Glomerular endothelial cell (primary cell): ENCODE data around the gene CACNA2D3. TPM values are rescaled to one million over a fixed set of nuclear protein-coding genes. Genes with fewer than 3 reads are reported as not detected.
"Not testable (repeated sequence)": the region's sequence is repeated elsewhere in the genome, so short reads cannot be mapped to it uniquely, and the experiment has no call there.

Experiments used
- DNase-seq: peaks from one replicate; pipeline ENCODE4 v3.0.0-alpha.2; 2011; ENCODE audit warnings: low read depth, low spot score; ENCODE audit errors: extremely low read depth
- total RNA-seq: library from RNA; depleted of rRNA; stranded (reverse); fragments of >200 nt; gene quantifications from 2 replicates; pipeline ENCODE4 v1.2.3, GENCODE V29; 2015

CACNA2D3 gene
- total RNA-seq, 1 donor from 2014 or later: not detected

DNA sequence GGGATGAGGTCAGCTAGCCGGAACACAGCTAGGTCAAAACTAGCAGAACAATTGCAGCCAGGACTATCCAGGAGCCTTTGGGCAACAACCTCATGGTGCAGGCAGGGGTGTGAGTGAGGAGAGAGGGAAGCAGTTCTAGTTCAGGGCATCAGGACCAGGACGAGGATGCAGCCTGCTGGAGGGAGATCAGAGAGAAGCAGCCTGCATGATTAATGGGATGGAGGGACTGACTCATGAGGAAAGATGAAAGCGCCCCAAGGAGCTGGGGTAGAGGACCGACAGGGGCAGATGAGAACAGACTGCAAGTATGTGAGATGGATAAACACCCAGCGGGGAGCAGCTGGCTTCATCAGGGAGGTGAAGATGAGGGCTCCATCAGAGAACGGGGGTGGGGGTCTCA is 843.4 kb downstream of the CACNA2D3 start:
- DNase-seq: no peak

DNA sequence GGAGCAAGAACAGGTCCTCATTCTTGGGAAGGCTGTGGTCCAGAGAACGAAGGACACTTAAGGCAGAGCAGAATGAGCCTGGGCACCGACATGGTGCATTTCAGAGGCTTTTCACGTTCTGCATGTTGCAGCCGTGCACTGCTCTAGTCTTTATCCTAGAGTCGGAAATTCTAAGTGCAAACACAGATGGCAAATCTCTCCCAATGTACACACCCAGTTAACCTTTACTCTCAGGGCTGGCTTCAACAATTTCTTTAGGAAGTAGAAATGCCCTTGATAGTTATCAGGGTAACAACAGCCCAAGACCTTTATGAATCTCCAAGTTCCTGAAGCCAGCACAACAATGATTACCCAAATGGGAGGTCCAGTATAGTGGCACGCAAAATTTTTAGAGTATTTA is 844.6 kb downstream of the CACNA2D3 start:
- DNase-seq: no peak

GRCh38 chr3:54967731-54968161 is 845.4 kb downstream of the CACNA2D3 start:
- no peak for DNase-seq

DNA sequence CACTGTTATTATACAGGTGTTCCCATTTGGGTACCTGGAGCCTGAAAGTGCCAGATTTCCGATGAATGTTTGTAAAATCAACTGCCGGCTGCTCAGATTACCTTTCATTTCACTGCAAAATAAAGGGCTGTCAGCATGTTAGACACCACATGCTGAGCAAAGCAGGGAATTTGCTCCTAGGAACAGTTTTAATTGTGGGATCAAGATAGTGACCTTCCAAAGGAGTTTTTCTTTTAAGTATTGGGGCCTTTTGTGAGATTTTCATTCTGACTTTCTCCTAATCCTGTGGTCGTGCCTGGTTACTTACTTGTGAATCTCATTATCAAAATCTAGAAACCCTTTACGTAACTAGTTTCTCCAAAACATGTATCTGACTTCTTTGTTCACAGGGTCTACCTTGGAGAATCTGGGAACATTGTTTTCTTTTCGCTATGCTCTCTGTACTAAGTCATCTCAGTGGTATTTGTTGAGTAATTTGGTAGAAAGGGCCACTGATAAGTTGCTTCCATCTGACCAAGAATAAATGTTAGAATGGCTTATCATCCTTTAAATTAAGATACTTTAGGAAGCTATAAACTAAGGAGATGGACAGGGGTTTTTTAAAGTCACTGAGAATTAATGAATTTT is 846.3 kb downstream of the CACNA2D3 start:
- no peak for DNase-seq

DNA sequence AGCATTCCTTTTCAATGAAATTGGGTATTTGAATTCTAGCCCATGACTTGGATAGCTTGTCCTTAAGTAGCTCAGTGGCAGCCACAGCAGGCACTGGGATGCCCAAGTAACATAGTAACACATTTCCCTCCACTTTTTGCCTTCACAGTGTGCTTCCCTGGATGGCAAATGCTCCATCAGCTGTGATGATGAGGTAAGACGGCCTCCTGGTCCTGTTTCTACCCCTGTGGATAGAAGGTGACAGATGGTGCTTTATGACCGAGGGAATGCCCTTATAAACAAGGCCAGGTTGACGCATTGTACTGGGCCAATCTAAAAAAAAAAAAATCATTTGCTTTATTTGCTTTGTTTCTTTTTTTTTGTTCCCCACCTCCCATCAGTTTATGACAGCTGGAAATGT is 847.3 kb downstream of the CACNA2D3 start:
- no peak for DNase-seq

- no peak for DNase-seq
Observed at GRCh38 chr3:54970895-54971294, 848.5 kb downstream of the CACNA2D3 start.

- no peak for DNase-seq
Observed at GRCh38 chr3:54977439-54977838, 855.1 kb downstream of the CACNA2D3 start.

DNA sequence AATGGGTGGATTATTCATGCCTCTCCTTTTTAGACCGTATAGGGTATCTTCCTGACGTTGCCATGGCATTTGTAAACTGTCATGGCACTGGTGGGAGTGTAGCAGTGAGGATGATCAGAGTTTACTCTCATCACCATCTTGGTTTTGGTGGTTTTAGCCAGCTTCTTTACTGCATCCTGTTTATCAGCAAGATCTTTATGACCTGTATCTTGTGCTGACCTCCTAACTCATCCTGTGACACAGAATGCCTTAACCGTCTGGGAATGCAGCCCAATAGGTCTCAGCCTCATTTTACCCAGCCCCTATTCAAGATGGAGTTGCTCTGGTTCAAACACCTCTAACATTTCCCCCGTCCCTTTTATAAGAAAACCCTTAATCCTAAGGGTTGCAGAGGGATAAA is 855.6 kb downstream of the CACNA2D3 start:
- not testable (repeated sequence) for DNase-seq

DNA sequence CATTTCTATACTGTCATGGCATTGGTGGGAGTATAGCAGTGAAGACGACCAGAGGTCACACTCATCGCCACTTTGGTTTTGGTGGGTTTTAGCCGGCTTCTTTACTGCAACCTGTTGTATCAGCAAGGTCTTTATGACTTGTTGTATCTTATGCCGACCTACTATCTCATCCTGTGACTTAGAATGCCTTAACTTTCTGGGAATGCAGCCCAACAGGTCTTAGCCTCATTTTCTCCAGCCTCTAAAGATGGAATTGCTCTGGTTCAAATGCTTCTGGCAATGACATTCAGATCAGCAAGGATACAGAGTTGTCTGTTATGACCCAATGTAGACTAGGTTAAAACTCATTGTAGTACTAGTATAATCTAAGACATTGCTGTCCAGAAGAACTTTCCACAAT is 860.5 kb downstream of the CACNA2D3 start:
- DNase-seq: no peak

- DNase-seq: no peak
Observed at GRCh38 chr3:54983266-54984099, 861.1 kb downstream of the CACNA2D3 start.

DNA sequence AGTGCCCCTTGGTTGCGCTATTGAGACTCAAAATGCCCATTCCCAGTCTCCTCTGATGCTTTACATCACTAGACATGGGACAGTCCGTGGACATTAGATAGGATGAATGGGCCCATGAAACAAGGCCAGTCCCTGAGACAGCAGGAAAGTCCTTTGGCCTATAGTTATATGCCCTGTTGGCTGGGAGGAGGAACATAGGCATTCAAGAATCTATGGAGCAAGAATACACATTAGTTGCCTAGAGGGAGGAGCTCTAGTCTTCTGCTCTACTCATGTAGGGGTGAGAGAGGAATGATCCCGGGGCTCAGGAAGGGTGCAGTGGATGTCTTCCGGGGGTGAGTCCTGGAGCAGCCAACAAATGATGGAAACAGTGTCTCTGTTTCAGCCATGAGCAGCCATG is 863.5 kb downstream of the CACNA2D3 start:
- DNase-seq: no peak

DNA sequence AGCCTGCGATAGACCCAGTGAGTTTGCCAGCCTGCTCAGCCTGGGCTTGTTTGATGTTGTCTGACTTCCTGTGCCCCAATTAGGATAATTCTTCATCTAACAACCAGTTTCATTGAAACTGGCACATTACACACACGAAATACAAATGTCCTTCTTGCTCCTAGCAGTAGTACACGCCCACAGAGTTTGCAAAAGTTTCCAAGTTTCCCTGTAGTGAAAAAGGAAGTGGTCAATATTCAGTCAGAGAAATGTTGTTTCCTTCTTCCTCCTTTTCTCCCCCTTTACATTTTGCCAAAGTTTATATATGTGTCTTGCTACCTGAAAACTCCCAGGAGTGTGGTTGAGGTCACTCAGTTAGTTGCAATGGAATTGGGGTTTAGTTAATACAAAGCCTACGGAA is 863.9 kb downstream of the CACNA2D3 start:
- DNase-seq: no peak

DNA sequence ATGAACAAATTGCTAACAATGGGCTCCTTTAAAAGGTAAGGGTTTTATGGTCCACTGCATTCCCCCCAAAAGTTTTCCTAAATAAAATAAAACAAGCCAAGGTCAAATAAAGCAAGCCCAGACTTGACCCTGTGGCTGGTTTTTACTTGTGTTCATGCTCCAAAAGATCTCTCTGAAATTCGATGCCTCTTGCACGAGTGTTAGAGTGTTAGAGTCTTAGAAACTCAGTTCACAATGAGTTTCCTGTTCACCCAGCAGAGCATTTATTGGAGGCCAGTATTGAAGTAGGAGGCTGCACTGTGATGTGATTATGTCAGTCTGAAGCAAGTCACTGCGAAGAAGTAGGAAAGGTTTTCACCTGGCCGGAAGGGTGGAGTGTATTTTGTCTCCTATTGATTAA is 865.4 kb downstream of the CACNA2D3 start:
- DNase-seq: no peak

GRCh38 chr3:54988302-54988837 is 866.0 kb downstream of the CACNA2D3 start:
- no peak for DNase-seq

DNA sequence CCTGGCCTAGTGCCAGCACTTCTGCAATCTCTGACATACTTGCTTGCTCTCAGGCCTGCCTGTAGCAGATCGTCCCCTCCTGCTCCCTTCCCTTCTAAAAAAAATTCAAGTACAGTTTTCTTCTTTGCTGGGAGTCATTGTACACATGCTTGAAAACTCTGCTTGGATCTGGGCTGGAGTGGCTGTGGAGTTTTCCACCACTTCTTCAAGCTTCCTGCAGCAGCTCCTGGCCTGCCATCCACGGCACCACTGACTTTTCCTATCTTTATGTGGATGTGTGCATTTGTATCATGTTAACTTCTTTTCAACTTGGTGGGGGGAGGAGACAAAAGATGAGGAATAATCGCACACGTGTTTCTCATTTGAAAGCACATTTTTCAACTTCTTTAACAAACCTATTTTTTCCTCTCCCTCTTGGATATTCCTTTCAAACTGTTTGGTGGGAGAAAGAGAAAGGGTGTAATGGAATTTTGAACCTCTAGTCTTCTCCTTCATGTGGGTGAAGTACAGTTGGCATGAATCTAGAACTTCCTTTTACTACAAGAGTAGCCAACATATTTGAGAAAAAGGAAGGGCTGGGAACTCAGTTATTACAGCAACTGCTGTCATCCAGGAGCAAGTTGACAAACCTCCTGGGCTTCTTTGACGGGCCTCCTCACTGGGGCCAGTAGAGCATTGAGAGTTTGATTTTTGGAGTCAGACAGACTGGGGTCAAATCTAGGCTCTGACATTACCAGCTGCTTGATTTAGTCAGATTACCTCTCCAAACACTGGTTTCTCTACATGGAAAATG is 866.7 kb downstream of the CACNA2D3 start:
- no peak for DNase-seq

DNA sequence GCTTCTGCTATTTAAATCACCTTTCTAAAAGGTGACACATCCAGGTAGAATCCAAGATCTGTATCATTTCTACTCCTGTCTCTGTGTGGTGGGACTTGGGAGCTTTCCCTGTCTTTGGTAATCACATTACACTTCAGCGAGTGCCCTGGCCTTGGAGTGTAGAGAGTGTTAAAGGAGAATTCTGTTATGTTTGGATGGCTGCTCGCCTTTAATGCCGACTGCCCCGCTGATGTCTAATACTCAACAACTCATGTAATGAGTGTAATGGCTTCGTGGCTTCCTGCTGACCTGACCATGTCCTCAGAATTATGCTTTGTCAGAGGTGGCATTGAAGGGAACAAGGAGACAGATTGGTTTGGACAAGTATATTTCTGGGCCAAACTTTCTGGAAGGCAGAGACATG is 871.8 kb downstream of the CACNA2D3 start:
- DNase-seq: no peak

DNA sequence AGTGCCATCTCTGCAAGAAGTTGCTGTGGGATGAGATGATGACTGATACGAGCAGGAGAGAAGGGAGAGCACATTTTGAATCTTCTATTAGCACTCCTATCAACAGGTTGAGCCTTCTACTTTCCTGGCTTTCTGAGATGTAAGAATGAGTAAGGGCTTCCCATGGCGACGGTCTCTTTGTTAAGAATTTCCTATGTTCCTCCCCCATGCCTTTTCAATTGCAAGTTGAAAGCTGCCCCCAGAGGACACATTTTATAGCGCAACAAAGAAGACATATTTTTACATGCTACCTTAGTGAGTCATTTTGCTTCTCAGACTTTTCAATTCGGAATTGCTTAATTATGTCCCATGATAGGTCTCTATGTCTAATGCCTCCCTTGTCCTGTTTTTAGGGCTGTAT is 876.8 kb downstream of the CACNA2D3 start:
- no peak for DNase-seq

GRCh38 chr3:54999811-55000210 is 877.5 kb downstream of the CACNA2D3 start:
- DNase-seq: no peak

GRCh38 chr3:55000546-55000945 is 878.2 kb downstream of the CACNA2D3 start:
- DNase-seq: no peak

DNA sequence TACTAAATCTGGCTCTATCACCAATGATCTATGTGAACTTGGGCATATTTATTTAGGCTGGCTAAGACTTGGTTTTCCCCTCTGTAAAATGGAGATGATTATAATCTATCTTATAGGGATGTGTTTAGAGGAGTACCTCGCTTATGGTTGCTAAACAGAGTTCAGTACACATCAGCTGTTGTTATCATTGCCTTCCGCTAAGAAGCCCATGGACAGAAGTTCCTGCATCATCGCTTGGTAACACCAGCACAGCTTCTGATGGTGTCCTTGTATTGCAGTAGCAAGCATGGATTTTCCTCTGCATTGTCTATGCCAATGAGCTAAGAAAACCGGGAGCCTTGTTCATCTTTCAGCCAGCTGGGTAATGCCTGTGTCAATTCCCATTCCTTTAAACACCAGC is 878.6 kb downstream of the CACNA2D3 start:
- no peak for DNase-seq

GRCh38 chr3:55002416-55002930 is 880.1 kb downstream of the CACNA2D3 start:
- DNase-seq: no peak
